GM23338 (cell line): ENCODE results near the gene JARID2. TPM values are rescaled to one million over a fixed set of nuclear protein-coding genes. Genes with fewer than 3 reads are reported as not detected.
A peak's percentile ranks its signal among the peaks of the same experiment; 100 is the strongest.

ENCODE experiments used
- ATAC-seq: fragments of 200-7000 bp; cut with Tn5 transposase; 3 replicates; pipeline ENCODE4 v1.9.1; 2020
- DNase-seq: peaks from one replicate; pipeline ENCODE4 v3.0.0-alpha.2; 2015; ENCODE audit warnings: low spot score
- H2AFZ ChIP-seq: fragments of 200-600 bp; sonication (generic); 2 replicates; pipeline ENCODE4 v1.8.0; 2016; ENCODE audit warnings: antibody characterized with exemption, mild to moderate bottlenecking, moderate library complexity
- H3F3A ChIP-seq: fragments of 200-600 bp; sonication (generic); replicated peaks from 2 replicates; pipeline ENCODE4 v1.8.0; 2017; ENCODE audit warnings: antibody characterized with exemption, mixed run types, low read depth
- H3K27ac ChIP-seq: fragments of 200-600 bp; sonication (generic); 2 replicates; pipeline ENCODE4 v1.6.1; 2016; ENCODE audit warnings: low read depth
- H3K27me3 ChIP-seq: fragments of 200-600 bp; sonication (generic); 2 replicates; pipeline ENCODE4 v1.8.0; 2016; ENCODE audit warnings: mild to moderate bottlenecking, mixed run types, moderate library complexity; ENCODE audit not compliant: insufficient read depth
- H3K36me3 ChIP-seq: fragments of 200-600 bp; sonication (generic); 2 replicates; pipeline ENCODE4 v1.8.0; 2016; ENCODE audit warnings: mild to moderate bottlenecking; ENCODE audit not compliant: insufficient read depth
- H3K4me1 ChIP-seq: fragments of 200-600 bp; sonication (generic); 2 replicates; pipeline ENCODE4 v1.8.0; 2016; ENCODE audit warnings: mild to moderate bottlenecking, moderate library complexity; ENCODE audit not compliant: insufficient read depth
- H3K4me2 ChIP-seq: fragments of 200-600 bp; sonication (generic); 2 replicates; pipeline ENCODE4 v1.7.1; 2017; ENCODE audit warnings: mixed run types
- H3K4me3 ChIP-seq: fragments of 200-600 bp; sonication (generic); 2 replicates; pipeline ENCODE4 v1.6.1; 2016; ENCODE audit warnings: mixed run types
- H3K79me2 ChIP-seq: fragments of 200-600 bp; sonication (generic); replicated peaks from 2 replicates; pipeline ENCODE4 v1.8.0; 2017; ENCODE audit warnings: mild to moderate bottlenecking; ENCODE audit not compliant: insufficient read depth
- H3K9me2 ChIP-seq: fragments of 200-600 bp; sonication (generic); 2 replicates; pipeline ENCODE4 v1.8.0; 2017; ENCODE audit not compliant: insufficient read depth
- H4K20me1 ChIP-seq: fragments of 200-600 bp; sonication (generic); replicated peaks from 2 replicates; pipeline ENCODE4 v1.8.0; 2017; ENCODE audit warnings: mild to moderate bottlenecking; ENCODE audit not compliant: insufficient read depth
- H3K27ac Mint-ChIP-seq: 2 replicates; pipeline ENCODE4 v1.8.0; 2020; ENCODE audit warnings: inconsistent platforms, mild to moderate bottlenecking, moderate library complexity, mixed read lengths
- H3K27me3 Mint-ChIP-seq: 3 replicates; pipeline ENCODE4 v1.8.0; 2022; ENCODE audit warnings: low read depth, mild to moderate bottlenecking, moderate library complexity, mixed read lengths, inconsistent platforms; ENCODE audit not compliant: insufficient read depth, poor library complexity
- H3K36me3 Mint-ChIP-seq: 3 replicates; pipeline ENCODE4 v1.8.0; 2021; ENCODE audit warnings: low read depth, mild to moderate bottlenecking, inconsistent platforms, moderate library complexity, mixed read lengths
- H3K4me1 Mint-ChIP-seq: 3 replicates; pipeline ENCODE4 v1.8.0; 2020; ENCODE audit warnings: mild to moderate bottlenecking, inconsistent platforms, mixed read lengths
- H3K4me3 Mint-ChIP-seq: 3 replicates; pipeline ENCODE4 v1.8.0; 2021; ENCODE audit warnings: moderate library complexity, mild to moderate bottlenecking, inconsistent platforms, mixed read lengths
- H3K9me3 Mint-ChIP-seq: 3 replicates; pipeline ENCODE4 v1.8.0; 2020; ENCODE audit warnings: moderate library complexity, mild to moderate bottlenecking, inconsistent platforms, mixed read lengths
- CREB1 ChIP-seq: fragments of 250-450 bp; sonication (Bioruptor Pico); IDR thresholded peaks from 2 replicates; pipeline ENCODE4 v1.5.0; 2020; ENCODE audit warnings: low read depth, mild to moderate bottlenecking, moderate library complexity
- EZH2phosphoT487 ChIP-seq: fragments of 200-600 bp; sonication (generic); IDR thresholded peaks from one replicate; pipeline ENCODE4 v1.8.1; 2018; ENCODE audit warnings: antibody characterized with exemption; ENCODE audit not compliant: unreplicated experiment
- NANOG ChIP-seq: IDR thresholded peaks from 2 replicates; pipeline ENCODE4 v1.6.1; 2016; ENCODE audit warnings: antibody characterized with exemption, borderline replicate concordance
- ZNF462 ChIP-seq: fragments of 250-450 bp; sonication (Bioruptor Pico); IDR thresholded peaks from 2 replicates; pipeline ENCODE4 v1.5.0; 2020; ENCODE audit warnings: mild to moderate bottlenecking, moderate library complexity
- polyA plus RNA-seq: library from polyadenylated mRNA; unstranded; fragments of >200 nt; fragmentation: Nextera tagmentation; extraction: Ambion mirVana; gene quantifications from 2 replicates; pipeline ENCODE4 v1.2.1, GENCODE V29; 2016
- total RNA-seq: library from RNA; depleted of rRNA; stranded (reverse); fragments of >200 nt; shearing (Covaris generic); gene quantifications from 2 replicates; pipeline ENCODE4 v1.2.3, GENCODE V29; 2014
- TF ChIP-seq, protein P1 (sequence below): IDR thresholded peaks from one replicate; pipeline ENCODE4 v1.6.1; 2018; ENCODE audit warnings: antibody characterized with exemption; ENCODE audit not compliant: unreplicated experiment

The JARID2 gene
- total and polyA plus RNA-seq, 2 experiments from 2014 or later: 92.8 to 196 TPM

DNA sequence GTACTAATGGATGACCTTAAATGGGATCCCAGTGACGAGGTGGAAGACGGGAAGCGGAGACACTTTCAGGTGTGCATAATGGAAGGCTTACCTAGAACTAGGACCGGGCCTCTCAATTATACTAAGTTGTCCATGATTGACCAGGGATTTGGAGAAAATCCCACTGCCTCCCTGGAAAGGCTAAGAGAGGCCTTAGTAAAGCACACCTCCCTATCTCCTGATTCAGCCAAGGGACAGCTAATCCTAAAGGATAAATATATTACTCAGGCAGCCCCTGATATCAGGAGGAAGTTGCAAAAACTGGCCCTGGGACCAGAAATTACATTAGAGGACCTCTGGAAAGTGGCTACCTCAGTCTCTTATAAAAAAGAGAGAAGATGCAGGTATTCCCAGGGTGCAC lies 93.2 kb downstream of the JARID2 start (continued):
- TF ChIP-seq ZNF462 (CRISPR knock-in tag) (no peak), EZH2phosphoT487 (no peak), NANOG (no peak)
- TF ChIP-seq, protein P1, sequence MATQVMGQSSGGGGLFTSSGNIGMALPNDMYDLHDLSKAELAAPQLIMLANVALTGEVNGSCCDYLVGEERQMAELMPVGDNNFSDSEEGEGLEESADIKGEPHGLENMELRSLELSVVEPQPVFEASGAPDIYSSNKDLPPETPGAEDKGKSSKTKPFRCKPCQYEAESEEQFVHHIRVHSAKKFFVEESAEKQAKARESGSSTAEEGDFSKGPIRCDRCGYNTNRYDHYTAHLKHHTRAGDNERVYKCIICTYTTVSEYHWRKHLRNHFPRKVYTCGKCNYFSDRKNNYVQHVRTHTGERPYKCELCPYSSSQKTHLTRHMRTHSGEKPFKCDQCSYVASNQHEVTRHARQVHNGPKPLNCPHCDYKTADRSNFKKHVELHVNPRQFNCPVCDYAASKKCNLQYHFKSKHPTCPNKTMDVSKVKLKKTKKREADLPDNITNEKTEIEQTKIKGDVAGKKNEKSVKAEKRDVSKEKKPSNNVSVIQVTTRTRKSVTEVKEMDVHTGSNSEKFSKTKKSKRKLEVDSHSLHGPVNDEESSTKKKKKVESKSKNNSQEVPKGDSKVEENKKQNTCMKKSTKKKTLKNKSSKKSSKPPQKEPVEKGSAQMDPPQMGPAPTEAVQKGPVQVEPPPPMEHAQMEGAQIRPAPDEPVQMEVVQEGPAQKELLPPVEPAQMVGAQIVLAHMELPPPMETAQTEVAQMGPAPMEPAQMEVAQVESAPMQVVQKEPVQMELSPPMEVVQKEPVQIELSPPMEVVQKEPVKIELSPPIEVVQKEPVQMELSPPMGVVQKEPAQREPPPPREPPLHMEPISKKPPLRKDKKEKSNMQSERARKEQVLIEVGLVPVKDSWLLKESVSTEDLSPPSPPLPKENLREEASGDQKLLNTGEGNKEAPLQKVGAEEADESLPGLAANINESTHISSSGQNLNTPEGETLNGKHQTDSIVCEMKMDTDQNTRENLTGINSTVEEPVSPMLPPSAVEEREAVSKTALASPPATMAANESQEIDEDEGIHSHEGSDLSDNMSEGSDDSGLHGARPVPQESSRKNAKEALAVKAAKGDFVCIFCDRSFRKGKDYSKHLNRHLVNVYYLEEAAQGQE: no peak

GRCh38 chr6:15340105-15340601 lies 94.3 kb downstream of the JARID2 start:
- no peak for DNase-seq
- Histone ChIP-seq H3K4me3 (peak overlapping the region; percentile 7), H3K36me3 (no peaks in the 10 kb centered on the region), H3K4me2 (peak overlapping the region; percentile 72), H4K20me1 (peaks cover 95% of the 10 kb centered on the region), H3K27ac (peak overlapping the region; percentile 52; the same call in 1 of the 2 replicates), H3F3A (peaks cover 32% of the 10 kb centered on the region), H3K79me2 (peaks cover 100% of the 10 kb centered on the region), H3K9me2 (no peaks in the 10 kb centered on the region), H2AFZ (no peak overlapping the region), H3K4me1 (peaks cover 100% of the 10 kb centered on the region), H3K27me3 (no peaks in the 10 kb centered on the region)
- H3K9me3 Mint-ChIP-seq: no peaks in the 10 kb centered on the region; the same call in 2 of the 3 replicates
- ATAC-seq: no peak
- H3K4me1 Mint-ChIP-seq: peaks cover 89% of the 10 kb centered on the region
- H3K4me3 Mint-ChIP-seq: no peak overlapping the region
- H3K27ac Mint-ChIP-seq: no peak overlapping the region
- peaks cover 3% of the 10 kb centered on the region; the same call in 2 of the 3 replicates for H3K36me3 Mint-ChIP-seq
- H3K27me3 Mint-ChIP-seq: peaks cover 29% of the 10 kb centered on the region
- TF ChIP-seq CREB1 (no peak), ZNF462 (CRISPR knock-in tag) (no peak)
